ENCODE results near the gene PNPLA7. TPM values are rescaled to one million over a fixed set of nuclear protein-coding genes. Genes with fewer than 3 reads are reported as not detected.
"Not testable (repeated sequence)": the region's sequence is repeated elsewhere in the genome, so short reads cannot be mapped to it uniquely, and the experiment has no call there.

The PNPLA7 gene
- total RNA-seq, 2 donors from 2014 or later, result 7.3 to 7.5 TPM

- H3K27ac Mint-ChIP-seq, result peak overlapping the region; percentile 47
- H3K4me3 Mint-ChIP-seq, result no peak overlapping the region
- no peak for DNase-seq
Measured at GRCh38 chr9:137511758-137512463, 38.3 kb downstream of the PNPLA7 start.

GRCh38 chr9:137511126-137511525 is 39.1 kb downstream of the PNPLA7 start:
- not testable (repeated sequence) for H3K4me3 Mint-ChIP-seq; H3K4me1 Mint-ChIP-seq; H3K27me3 Mint-ChIP-seq; ATAC-seq; DNase-seq; H3K9me3 ChIP-seq (ENCODE audit: control insufficient read depth, low read length, poor library complexity, severe bottlenecking); H3K36me3 Mint-ChIP-seq (ENCODE audit: low read depth); H3K27ac Mint-ChIP-seq

More at GRCh38 chr9:137511758-137512463, 38.3 kb downstream of the PNPLA7 start:
- Mint-ChIP-seq H3K27me3 (no peaks in the 10 kb centered on the region), H3K36me3 (ENCODE audit: low read depth) (no peaks in the 10 kb centered on the region), H3K4me1 (peaks cover 9% of the 10 kb centered on the region)
- ATAC-seq, result no peak
- no peaks in the 10 kb centered on the region for H3K9me3 ChIP-seq (ENCODE audit: control insufficient read depth, low read length, poor library complexity, severe bottlenecking)

GRCh38 chr9:137509198-137509597 is 41.0 kb downstream of the PNPLA7 start:
- no peak for DNase-seq
- Mint-ChIP-seq H3K4me1 (peaks cover 9% of the 10 kb centered on the region), H3K4me3 (no peak overlapping the region), H3K27me3 (no peaks in the 10 kb centered on the region), H3K36me3 (ENCODE audit: low read depth) (no peaks in the 10 kb centered on the region), H3K27ac (no peak overlapping the region)
- no peak for ATAC-seq
- no peaks in the 10 kb centered on the region for H3K9me3 ChIP-seq (ENCODE audit: control insufficient read depth, low read length, poor library complexity, severe bottlenecking)

GRCh38 chr9:137506702-137507171 is 43.5 kb downstream of the PNPLA7 start:
- Mint-ChIP-seq H3K27ac (no peak overlapping the region), H3K4me1 (peaks cover under 1% of the 10 kb centered on the region), H3K36me3 (ENCODE audit: low read depth) (peaks cover 3% of the 10 kb centered on the region), H3K4me3 (no peak overlapping the region), H3K27me3 (no peaks in the 10 kb centered on the region)
- no peaks in the 10 kb centered on the region for H3K9me3 ChIP-seq (ENCODE audit: control insufficient read depth, low read length, poor library complexity, severe bottlenecking)
- ATAC-seq, result no peak
- no peak for DNase-seq

- Mint-ChIP-seq H3K27ac (no peak overlapping the region), H3K27me3 (no peaks in the 10 kb centered on the region), H3K4me1 (no peaks in the 10 kb centered on the region), H3K36me3 (ENCODE audit: low read depth) (peaks cover 3% of the 10 kb centered on the region), H3K4me3 (no peak overlapping the region)
- no peaks in the 10 kb centered on the region for H3K9me3 ChIP-seq (ENCODE audit: control insufficient read depth, low read length, poor library complexity, severe bottlenecking)
- no peak for ATAC-seq
- no peak for DNase-seq
Measured at GRCh38 chr9:137506274-137506673, 43.9 kb downstream of the PNPLA7 start.

- no peaks in the 10 kb centered on the region for H3K4me1 Mint-ChIP-seq
- H3K4me3 Mint-ChIP-seq, result no peak overlapping the region
- DNase-seq (no peak), ATAC-seq (no peak)
- H3K27ac Mint-ChIP-seq, result no peak overlapping the region
- no peaks in the 10 kb centered on the region for H3K27me3 Mint-ChIP-seq
- H3K9me3 ChIP-seq (ENCODE audit: control insufficient read depth, low read length, poor library complexity, severe bottlenecking), result no peaks in the 10 kb centered on the region
- H3K36me3 Mint-ChIP-seq (ENCODE audit: low read depth), result peaks cover 3% of the 10 kb centered on the region
Measured at GRCh38 chr9:137505421-137506140, 44.6 kb downstream of the PNPLA7 start.

GRCh38 chr9:137504432-137504777 is 45.8 kb downstream of the PNPLA7 start:
- ATAC-seq (no peak), DNase-seq (no peak)
- H3K4me1 Mint-ChIP-seq, result no peaks in the 10 kb centered on the region
- H3K27me3 Mint-ChIP-seq, result no peaks in the 10 kb centered on the region
- H3K9me3 ChIP-seq (ENCODE audit: control insufficient read depth, low read length, poor library complexity, severe bottlenecking), result no peaks in the 10 kb centered on the region
- peaks cover 3% of the 10 kb centered on the region for H3K36me3 Mint-ChIP-seq (ENCODE audit: low read depth)
- no peak overlapping the region for H3K27ac Mint-ChIP-seq
- no peak overlapping the region for H3K4me3 Mint-ChIP-seq

- no peaks in the 10 kb centered on the region for H3K9me3 ChIP-seq (ENCODE audit: control insufficient read depth, low read length, poor library complexity, severe bottlenecking)
- DNase-seq, result peak in 1 of 3 donors; percentile 26
- Mint-ChIP-seq H3K36me3 (ENCODE audit: low read depth) (peaks cover 3% of the 10 kb centered on the region), H3K27ac (peak overlapping the region; percentile 77), H3K27me3 (no peaks in the 10 kb centered on the region), H3K4me3 (peak overlapping the region; percentile 7), H3K4me1 (peaks cover 3% of the 10 kb centered on the region)
- ATAC-seq, result no peak
Measured at GRCh38 chr9:137502008-137502911, 47.9 kb downstream of the PNPLA7 start.

GRCh38 chr9:137501457-137501856 is 48.7 kb downstream of the PNPLA7 start:
- no peaks in the 10 kb centered on the region for H3K9me3 ChIP-seq (ENCODE audit: control insufficient read depth, low read length, poor library complexity, severe bottlenecking)
- Mint-ChIP-seq H3K36me3 (ENCODE audit: low read depth) (peaks cover 3% of the 10 kb centered on the region), H3K4me1 (peaks cover 3% of the 10 kb centered on the region), H3K27ac (peak overlapping the region; percentile 77), H3K4me3 (no peak overlapping the region), H3K27me3 (no peaks in the 10 kb centered on the region)
- ATAC-seq, result no peak
- DNase-seq, result no peak

- Mint-ChIP-seq H3K27me3 (no peaks in the 10 kb centered on the region), H3K27ac (no peak overlapping the region), H3K4me3 (no peak overlapping the region), H3K4me1 (peaks cover 3% of the 10 kb centered on the region), H3K36me3 (ENCODE audit: low read depth) (peaks cover 3% of the 10 kb centered on the region)
- ATAC-seq (no peak), DNase-seq (no peak)
- H3K9me3 ChIP-seq (ENCODE audit: control insufficient read depth, low read length, poor library complexity, severe bottlenecking), result no peaks in the 10 kb centered on the region
Measured at GRCh38 chr9:137500666-137501397, 49.4 kb downstream of the PNPLA7 start.

GRCh38 chr9:137499858-137500661 is 50.1 kb downstream of the PNPLA7 start:
- DNase-seq, result no peak
- no peak for ATAC-seq
- no peak overlapping the region for H3K4me3 Mint-ChIP-seq
- H3K27me3 Mint-ChIP-seq, result no peaks in the 10 kb centered on the region
- no peaks in the 10 kb centered on the region for H3K9me3 ChIP-seq (ENCODE audit: control insufficient read depth, low read length, poor library complexity, severe bottlenecking)
- no peak overlapping the region for H3K27ac Mint-ChIP-seq
- H3K4me1 Mint-ChIP-seq, result peaks cover 3% of the 10 kb centered on the region
- H3K36me3 Mint-ChIP-seq (ENCODE audit: low read depth), result peaks cover 3% of the 10 kb centered on the region

GRCh38 chr9:137499416-137499815 is 50.8 kb downstream of the PNPLA7 start:
- H3K27ac Mint-ChIP-seq, result no peak overlapping the region
- peaks cover 3% of the 10 kb centered on the region for H3K36me3 Mint-ChIP-seq (ENCODE audit: low read depth)
- no peaks in the 10 kb centered on the region for H3K9me3 ChIP-seq (ENCODE audit: control insufficient read depth, low read length, poor library complexity, severe bottlenecking)
- no peaks in the 10 kb centered on the region for H3K27me3 Mint-ChIP-seq
- DNase-seq (no peak), ATAC-seq (no peak)
- peaks cover 3% of the 10 kb centered on the region for H3K4me1 Mint-ChIP-seq
- H3K4me3 Mint-ChIP-seq, result no peak overlapping the region
